NCI-H226 (cell line): Measurements from ENCODE around the gene DEFB113.
"Not testable (repeated sequence)": the region's sequence is repeated elsewhere in the genome, so short reads cannot be mapped to it uniquely, and the experiment has no call there.

Experiments
- DNase-seq: peaks from one replicate; pipeline ENCODE4 v3.0.0-alpha.2; 2015

DEFB113 gene

DNA sequence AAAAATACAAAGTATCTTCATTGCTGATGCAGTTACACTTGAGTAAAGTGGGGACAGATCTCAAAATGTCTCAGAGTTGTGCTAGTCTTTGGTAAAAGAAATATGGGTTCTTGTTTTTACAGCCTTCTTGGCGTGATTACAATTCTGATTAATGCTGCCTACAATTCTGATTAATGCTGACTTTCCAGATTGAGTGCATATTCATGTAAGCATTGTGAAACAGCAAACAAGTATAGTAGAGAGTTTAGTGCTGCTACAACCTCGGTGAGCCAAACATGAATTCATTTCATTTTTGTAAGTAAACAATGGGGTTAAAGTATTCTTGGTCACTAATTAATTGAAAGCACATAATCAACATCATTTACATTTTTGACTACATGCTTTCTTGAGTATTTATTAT lies at the start of gene DEFB113:
Gene DEFB113 (minus strand): TSS at position 21 of the 400 bp plus-strand sequence. CDS start 0 bp downstream, at position 21.
- DNase-seq, result no peak

- peak; percentile 86 for DNase-seq
Observed at GRCh38 chr6:50007819-50008218, 38.4 kb upstream of the DEFB113 start.

- no peak for DNase-seq
Observed at GRCh38 chr6:50003139-50003538, 33.7 kb upstream of the DEFB113 start.

DNA sequence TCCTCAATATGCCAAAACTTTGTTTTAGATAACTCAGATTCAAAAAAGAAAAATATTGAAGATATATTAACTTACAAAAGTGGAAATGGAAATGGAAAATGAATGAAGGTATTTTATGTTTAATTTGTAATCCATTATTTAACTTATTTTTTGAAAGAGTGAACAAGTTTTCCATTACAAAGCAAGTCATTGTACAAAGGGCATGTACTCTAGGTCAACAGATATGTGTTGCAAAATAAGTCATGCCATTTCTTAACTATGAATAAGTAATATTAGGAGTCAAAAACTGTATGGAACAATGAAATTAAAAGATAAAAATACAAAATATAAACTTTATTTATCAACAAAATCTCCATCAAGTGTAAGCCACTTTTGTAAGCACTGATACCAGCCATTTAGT lies 25.9 kb upstream of the DEFB113 start:
- no peak for DNase-seq

DNA sequence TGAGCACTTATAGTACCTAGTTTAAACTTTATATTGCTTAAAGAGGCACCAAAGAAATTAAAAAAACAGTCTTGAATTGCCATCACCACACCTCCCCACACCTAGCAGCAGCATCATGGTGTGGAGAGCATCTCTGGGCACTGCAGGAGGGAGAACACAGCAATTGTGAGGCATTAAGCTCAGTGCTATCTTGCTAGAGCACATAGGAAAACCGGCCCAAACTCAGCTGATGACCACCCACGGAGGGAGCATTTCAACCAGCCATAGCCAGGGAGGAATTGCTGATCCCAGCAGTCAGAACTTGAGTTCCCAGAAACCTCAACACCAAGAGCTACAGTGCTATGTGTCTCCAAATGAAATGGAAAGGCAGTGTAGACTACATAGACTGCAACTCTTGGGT lies 19.5 kb upstream of the DEFB113 start:
- no peak for DNase-seq

DNA sequence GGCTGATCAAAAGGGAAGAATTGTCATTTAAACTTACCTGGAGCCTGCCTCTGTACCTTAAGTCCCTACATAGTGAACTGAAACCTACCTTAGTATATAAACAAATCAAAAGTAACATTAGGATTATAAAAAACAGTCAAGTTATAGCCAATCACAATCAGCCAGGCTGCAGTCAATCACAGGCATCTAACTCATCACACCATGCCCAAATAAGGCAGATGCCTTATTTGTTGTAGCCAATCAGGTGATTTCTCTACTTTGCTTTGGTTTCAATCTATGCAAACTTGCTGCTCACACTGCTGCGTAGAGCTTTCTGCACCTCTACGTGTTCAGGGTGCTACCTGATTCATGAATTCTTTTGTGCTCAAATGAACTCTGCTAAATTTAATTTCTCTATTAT lies 18.3 kb upstream of the DEFB113 start:
- DNase-seq, result no peak

DNA sequence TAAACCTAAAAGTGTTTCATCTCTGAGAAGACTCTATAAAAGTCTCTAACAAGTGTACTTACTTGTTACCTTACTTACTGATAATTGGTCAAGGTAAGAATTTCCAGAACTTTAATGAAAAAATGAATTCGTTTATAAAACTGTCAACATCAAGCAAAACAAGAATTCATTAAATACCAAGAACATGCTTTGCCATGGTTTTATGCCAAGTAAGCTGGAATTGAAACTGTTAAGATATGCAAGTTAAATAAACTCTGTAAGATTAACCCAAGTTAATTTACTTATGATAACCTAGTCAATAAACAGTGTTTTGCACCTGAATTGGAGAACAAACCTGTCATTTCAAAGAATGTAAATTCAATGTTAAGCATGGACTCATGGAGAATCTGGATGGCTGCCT lies 17.1 kb upstream of the DEFB113 start:
- DNase-seq, result no peak

DNA sequence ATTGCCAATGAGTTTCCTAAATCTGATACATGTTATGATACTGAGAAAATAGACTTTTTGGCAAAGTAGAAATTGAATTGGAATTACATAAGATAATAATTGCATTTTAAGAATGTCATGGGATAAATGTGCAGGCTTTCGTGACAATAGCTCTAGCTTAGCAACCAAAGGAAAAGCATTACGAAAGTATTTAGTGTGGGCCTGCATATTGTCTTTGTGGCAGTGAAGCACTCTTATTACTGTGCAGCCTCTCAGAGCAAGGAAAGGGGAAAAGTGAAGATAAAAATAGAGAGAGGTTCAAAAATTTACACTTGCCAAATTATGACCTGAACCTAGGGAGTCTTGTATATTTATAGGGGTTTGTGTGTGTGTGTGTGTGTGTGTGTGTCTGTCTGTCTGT lies 12.6 kb upstream of the DEFB113 start:
- no peak for DNase-seq

- DNase-seq, result peak; percentile 4
Observed at GRCh38 chr6:49980898-49981297, 11.5 kb upstream of the DEFB113 start.

DNA sequence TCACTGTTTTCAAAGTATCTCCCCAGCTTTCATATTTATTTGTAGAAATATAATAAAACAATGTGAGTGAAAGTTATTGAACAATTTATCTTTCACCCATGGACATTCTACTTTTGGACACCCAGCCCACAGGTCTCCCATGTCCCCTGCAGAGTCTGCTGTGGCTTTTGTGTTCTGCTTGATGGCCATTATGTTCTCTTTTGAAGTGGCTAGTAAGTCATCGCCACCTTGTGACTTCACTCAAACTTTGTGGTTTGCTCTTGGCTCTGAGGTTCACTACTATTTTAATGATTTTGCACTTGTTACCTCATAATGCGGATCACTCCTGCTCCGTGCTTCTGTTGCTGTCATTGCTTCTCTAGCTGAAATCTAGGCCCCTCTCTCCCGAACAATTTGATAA lies 10.2 kb upstream of the DEFB113 start:
- no peak for DNase-seq

DNA sequence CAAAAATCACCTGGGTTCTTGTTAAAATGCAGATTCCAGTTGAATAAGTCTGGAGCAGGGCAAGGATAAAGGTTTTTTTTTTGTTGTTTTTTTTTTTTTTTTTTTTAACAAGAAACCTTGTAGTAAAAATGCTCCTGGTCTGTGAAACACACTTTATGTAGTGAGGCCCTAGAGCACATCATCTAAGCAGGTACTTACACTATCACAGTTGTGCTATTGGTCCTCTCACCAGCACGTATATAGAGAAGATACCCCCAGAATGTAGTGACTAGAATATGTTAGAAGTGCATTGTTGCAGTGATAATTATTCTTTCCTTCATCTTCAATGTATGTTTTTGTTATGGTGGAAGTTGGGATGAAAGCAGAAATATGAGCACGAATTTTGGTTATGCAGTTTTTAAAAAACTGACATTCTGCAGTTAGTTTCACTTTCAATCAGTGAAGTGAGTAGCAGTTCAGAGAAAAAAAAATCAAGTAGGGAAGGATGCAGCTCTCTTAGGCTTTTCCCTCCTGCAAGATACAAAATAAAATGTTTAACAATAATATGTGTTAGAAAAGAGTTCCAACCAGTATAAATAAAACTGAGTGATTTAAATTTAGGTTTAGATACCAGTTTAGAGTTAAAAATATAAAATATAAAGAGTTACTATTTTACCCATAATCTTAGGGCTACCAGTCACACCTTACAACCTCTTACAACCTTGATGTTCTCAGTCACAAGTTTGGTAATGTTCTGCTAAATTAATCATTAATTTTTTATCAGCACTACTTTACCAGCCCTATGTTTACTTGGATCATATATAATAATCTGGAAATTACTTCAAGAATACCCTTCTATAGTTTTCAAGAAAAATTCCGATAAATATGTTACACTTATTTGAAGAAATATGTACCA lies 9.2 kb upstream of the DEFB113 start:
- DNase-seq, result no peak

- no peak for DNase-seq
Observed at GRCh38 chr6:49966823-49967222, 2.6 kb downstream of the DEFB113 start.

- DNase-seq, result no peak
Observed at GRCh38 chr6:49966334-49966733, 3.1 kb downstream of the DEFB113 start.

- no peak for DNase-seq
Observed at GRCh38 chr6:49964064-49964463, 5.4 kb downstream of the DEFB113 start, which contains the start of gene DEFB114. TSS of gene DEFB114 (minus strand) at chr6:49964164. CDS start at chr6:49964105, 59 bp downstream.

- no peak for DNase-seq
Observed at GRCh38 chr6:49958180-49958579, 11.2 kb downstream of the DEFB113 start.

DNA sequence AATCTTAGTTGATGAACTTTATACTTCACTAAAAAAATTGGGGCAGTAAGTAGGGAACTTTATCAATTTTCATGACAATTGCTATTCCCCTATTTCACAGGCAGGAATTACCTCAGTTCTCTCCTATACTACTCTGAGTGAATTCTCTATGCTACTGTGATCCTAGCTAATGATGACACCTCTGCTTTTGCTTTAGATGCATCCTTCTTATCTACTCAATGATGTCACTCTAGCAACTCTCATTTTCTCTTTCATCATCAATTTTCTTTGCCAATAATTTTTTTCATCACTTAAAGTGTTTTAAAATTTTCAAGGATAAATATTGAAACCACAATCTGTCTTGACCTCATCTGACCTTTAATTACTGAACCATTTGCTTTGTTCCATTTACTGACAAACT lies 13.6 kb downstream of the DEFB113 start:
- DNase-seq, result no peak

DNA sequence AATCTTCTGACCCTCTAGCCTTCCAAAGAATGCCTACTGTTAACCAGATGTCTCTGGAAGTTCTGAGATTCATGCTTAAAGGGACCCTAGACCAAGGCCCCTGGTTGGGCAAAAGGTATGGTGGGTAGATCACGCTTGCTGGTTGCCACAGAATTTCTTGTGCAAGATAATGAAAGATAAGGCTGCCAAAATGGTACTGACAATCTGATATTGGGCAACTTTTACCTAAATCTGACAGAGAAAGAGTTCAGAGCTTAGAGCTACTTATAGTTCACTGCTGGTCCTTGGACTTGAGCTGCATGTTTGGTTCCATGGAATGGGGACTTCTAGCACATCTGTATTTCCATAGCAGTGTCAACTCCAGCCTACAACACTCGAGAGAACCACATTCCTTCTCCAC lies 17.5 kb downstream of the DEFB113 start:
- DNase-seq, result no peak

DNA sequence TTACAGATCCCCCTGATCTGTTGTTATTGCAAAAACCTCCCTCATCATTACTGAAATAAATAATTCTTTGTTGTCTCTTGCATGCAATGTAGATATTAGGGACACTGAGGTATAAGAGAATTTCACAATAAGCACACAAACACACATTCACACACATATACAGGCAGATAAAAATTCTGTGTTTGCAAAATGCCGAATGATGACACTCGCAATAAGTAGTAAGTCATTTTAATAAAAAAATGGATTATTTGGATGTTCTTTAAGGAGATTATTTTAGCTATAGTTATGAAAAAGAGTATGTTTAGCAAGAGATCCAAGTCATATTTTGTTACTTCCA lies 19.0 kb downstream of the DEFB113 start:
- DNase-seq, result no peak

- DNase-seq, result no peak
Observed at GRCh38 chr6:49949062-49949461, 20.4 kb downstream of the DEFB113 start.

GRCh38 chr6:49946835-49947234 lies 22.6 kb downstream of the DEFB113 start:
- DNase-seq, result no peak

DNA sequence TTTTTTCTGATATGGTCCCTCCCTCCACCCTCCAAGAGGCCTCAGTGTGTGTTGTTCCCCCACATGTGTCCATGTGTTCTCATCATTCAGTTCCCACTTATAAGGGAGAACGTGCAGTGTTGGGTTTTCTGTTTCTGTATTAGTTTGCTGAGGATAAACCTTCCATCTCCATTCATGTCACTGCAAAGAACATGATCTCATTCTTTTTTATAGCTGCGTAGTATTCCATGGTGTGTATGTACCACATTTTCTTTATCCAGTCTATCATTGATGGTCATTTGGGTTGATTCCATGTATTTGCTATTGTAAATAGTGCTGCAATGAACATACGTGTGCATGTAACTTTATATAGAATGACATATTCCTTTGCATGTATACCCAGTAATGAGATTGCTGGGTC lies 25.4 kb downstream of the DEFB113 start:
- DNase-seq, result not testable (repeated sequence)

DNA sequence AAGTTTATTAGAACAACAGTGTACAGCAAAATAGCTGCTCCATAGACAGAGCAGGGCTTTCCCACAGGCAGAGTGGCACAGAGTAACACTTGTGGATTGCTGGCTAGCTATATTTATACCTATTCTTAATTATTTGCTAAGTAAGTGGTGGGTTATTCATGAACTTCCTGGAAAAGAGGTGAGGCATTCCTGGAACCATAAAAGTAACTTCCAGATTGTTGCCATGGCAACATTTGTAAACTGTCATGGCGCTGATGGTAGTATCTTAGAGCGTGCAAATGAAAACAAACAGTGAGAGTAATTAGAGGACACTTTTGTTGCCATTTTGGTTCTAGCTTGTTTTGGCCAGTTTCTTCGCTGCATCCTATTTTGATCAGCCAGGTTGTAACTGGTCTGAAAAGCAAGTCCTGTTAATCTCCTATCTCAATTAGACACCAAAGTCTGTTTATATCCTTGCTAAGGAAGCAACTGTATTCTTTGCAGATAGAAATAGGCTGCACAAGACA lies 29.4 kb downstream of the DEFB113 start:
- DNase-seq, result peak; percentile 4

- DNase-seq, result no peak
Observed at GRCh38 chr6:49937811-49938210, 31.6 kb downstream of the DEFB113 start.

- DNase-seq, result no peak
Observed at GRCh38 chr6:49937017-49937416, 32.4 kb downstream of the DEFB113 start.

- no peak for DNase-seq
Observed at GRCh38 chr6:49935387-49935786, 34.0 kb downstream of the DEFB113 start.
